Activated T-cell treated with anti-CD3 and anti-CD28 coated beads for 24 hours (primary cell): ENCODE results near the gene THTPA.

Experiments
- DNase-seq: peaks from one replicate; pipeline ENCODE4 v3.0.0-alpha.2; 2020; ENCODE audit warnings: low read depth

The THTPA gene, protein sequence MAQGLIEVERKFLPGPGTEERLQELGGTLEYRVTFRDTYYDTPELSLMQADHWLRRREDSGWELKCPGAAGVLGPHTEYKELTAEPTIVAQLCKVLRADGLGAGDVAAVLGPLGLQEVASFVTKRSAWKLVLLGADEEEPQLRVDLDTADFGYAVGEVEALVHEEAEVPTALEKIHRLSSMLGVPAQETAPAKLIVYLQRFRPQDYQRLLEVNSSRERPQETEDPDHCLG

GRCh38 chr14:23555882-23556699 is at the start of gene THTPA:
Gene THTPA, plus strand, starts transcription at chr14:23556271. Its CDS starts 487 bp downstream, at chr14:23556758.
- DNase-seq = peak; percentile 89

- no peak for DNase-seq
Observed at GRCh38 chr14:23512156-23512555, 43.9 kb upstream of the THTPA start.

DNA sequence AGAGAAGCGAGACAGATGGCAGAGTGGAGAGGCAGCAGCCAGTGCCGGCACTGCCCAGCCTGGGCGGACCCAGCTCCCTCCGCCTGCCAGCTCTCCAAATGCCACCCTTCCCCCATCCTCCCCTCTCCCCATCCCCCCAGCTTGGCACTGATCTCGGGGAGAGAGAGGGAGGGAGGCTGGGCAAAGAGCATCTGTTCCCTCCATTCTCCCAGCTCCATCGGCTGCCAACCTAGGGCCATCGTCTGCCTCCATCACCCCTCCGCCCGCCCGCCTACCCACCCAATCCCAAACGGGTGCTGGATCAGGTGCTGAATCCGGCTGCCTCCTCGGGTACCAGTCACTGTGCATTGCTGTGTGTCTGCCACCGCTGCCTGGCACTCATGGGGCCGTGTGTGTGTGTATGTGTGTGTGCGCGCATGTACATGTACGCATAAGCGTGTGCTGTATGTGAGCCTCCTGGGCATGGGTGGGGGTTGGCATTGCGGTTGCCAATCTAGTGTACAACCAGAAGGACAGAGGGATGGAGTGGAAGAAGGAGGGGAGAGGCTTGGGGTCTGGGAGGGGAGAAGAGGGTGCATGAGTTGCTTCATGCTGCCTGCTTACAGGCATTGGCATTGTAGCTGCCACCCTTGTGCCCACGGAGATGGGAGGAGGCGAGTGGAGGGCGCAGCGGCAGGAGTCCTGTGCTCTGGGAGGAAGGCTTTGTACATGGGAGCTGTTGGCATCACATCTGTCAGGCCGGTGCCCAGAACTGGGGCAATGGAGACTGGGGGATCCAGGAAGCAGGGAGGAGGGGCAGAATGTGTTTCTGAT is 42.9 kb upstream of the THTPA start:
- no peak for DNase-seq

DNA sequence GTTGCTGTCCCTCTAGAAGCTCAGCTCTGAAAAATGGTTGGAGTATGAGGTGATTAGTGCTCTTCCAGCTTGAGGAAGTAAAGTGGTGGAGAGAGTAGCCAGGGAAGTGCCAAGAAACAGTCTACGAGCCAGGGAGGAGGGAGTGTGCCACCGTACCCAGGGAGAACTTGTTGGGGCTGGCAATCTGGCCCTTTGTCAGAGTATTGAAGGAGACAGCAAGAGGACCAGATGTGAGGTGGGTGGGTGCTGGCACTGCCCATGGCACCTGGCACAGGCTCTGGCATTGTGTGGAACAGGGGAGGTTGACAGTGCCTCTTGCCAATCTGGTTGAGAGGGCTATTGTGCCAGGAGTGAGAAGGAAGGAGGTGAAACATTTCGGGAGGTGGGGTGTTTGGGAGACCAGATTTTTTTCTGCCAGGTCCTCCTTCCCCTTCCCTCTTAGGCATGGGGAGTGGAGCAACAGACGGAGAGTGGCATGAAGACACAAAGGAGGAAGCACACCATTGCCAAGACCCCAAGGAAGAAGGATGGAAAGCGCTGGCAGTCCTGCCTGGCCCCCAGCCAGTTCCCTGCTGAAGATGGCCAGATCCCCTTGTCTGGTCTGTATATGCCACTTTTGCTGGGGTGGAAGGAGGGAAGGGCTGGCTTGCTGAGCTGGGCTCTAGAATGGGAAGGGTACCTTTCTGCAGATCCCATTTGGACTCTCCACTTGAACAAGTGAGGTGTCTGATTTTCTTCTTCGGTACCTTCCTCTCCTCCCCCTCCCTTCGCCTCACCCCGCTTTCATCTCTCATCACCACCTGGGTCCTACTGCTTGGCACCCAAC is 42.0 kb upstream of the THTPA start:
- no peak for DNase-seq

DNA sequence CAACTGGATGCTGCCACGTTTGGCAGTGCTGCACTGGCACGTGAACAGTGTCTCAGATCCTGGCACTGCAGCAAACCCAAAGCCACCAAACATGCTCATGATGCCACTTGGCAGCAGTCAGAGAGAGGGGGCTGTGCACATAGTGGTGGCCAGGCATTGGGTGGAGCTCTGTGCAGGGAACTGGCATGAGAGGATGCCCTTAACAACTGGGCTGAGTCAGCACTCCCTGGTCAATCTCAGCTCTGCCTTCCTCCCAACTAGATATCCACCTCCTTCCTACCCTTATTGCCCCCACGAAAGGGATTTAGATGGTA is 41.5 kb upstream of the THTPA start:
- DNase-seq = no peak

- DNase-seq = no peak
Observed at GRCh38 chr14:23517650-23518326, 38.3 kb upstream of the THTPA start.

DNA sequence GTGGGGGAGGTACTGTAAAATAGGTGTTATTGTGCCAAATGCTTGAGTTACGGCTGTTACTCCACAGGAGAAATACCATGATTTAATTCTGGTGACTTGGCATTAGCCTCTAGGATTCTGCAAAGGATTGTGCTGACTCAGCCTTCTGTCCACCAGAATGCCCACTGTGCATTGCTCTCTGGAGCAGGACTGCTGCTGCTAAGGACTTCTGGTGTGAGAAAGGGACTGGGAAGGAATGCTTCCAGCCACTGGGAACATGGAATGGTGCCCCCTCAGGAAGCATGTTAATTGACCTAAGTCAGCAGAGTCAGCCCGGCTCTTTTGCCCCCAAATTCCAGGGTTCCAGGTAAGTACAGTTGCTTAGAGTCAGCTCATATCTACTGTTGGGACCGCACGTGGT is 37.4 kb upstream of the THTPA start:
- no peak for DNase-seq

DNA sequence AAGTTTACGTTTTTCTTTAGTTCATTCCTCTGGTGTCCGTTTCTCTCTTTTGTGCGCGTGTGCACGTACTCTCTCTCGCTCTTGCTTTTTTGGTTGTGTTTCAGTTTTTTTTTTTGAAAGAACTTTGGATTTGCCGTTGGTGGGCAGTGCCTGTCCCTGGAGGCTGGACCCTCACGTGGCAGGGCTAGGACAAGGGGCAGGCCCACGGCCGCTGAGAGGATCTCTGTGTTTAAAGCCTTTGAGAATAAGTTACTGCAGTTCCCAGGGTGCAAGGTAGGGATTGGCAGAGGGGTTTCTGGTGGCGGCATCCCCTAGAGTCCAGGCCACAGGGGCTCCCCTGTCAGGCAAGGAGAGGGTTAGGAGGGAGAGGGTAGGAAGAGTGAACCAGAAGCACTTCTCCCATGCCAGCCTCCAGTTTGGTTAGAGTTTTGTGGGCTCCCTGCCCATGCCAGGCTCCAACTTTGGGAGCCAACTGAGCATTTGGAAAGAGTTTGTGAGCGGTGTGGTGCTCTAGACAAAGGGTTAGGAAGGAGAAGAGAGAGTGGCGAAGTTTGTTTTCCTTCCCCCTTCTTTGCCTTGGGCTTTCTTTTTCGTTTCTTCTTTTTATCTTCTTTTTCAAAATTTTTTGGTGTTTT is 35.1 kb upstream of the THTPA start:
- no peak for DNase-seq

- no peak for DNase-seq
Observed at GRCh38 chr14:23521785-23522640, 34.1 kb upstream of the THTPA start.

GRCh38 chr14:23522643-23523198 is 33.4 kb upstream of the THTPA start:
- no peak for DNase-seq

- DNase-seq = no peak
Observed at GRCh38 chr14:23523229-23524016, 32.6 kb upstream of the THTPA start.

GRCh38 chr14:23524954-23525353 is 31.1 kb upstream of the THTPA start:
- no peak for DNase-seq

DNA sequence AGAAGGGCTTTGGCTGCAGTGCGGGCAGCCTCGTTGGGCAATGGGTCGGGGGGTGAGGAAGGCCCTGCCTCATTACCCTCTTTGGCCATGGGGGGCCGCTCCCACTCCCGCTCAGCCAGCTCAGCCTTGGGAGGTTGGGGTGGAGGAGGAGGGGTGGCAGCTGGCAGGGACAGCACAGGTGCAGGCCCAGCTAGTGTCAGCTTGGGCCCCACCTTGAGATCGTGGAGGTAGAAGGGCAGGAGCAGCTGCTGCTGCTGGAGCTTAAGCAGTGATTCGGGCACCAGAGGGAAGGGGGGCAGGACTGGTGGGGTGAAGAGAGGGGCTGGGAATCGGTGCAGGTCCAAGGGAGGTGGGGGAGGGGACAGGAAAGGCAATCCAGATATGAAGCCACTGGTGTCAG is 30.5 kb upstream of the THTPA start:
- no peak for DNase-seq

GRCh38 chr14:23528555-23528954 is 27.5 kb upstream of the THTPA start:
- DNase-seq = no peak

- no peak for DNase-seq
Observed at GRCh38 chr14:23529016-23529415, 27.1 kb upstream of the THTPA start.

DNA sequence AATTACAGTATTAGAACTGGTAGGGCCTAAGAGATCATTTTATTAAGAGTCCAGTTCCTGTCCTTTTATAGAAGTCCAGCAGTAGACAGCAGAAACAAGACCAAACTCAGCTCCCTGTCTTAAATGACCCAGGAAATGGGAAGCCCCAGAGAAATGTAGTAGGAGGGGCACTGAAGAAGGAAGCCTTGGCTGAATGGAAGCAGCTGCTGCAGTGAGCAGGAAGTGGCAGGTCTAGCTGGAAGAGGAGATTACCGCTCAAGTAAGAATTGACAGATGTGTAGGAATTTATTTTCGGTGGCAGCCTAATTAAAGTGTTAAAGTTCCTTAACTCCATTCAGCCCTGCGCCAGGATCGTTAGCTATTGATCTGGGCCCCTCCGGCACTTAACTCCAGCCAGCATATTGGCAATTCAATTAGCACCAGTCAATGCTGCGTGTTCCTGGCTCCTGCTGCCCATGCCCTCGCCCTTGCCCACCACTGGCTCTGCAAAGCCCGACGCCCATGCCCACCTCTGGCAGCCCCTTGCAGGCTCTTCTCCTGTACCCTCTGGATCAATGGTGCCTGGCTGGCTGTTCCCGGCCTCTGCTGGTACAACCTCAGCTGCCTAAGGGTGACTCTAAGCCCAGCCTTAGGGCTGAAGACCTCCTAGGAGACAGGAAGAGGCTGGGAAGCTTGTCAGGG is 25.6 kb upstream of the THTPA start:
- no peak for DNase-seq

DNA sequence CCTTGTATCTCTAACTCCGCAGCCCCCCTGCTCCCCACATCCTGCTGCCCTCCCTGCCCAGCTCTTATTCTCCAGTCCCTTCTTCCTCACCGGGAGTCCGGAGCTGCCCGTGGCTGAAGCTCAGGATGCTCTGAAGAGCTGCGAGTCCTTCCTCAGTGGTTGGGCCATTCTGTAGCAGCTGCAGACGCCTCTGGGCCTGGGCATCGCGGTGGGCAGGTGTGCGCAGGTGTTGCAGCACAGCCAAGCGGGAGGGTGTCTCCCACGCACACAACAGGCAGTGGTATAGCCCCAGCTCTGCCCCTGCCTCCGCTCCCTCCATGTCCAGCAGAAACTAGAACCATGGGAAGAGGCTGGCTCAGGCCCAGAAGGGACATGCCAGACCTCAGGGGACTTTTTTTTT is 24.7 kb upstream of the THTPA start:
- no peak for DNase-seq

GRCh38 chr14:23532658-23533057 is 23.4 kb upstream of the THTPA start:
- no peak for DNase-seq
